Prostate gland (tissue), 2 donors: ENCODE measurements around the gene BABAM2. TPM values are rescaled to one million over a fixed set of nuclear protein-coding genes. Genes with fewer than 3 reads are reported as not detected.

Experiments used
- DNase-seq: peaks from one replicate; pipeline ENCODE4 v3.0.0-alpha.2; 2019; ENCODE audit warnings: low spot score
- H3K27ac ChIP-seq, 2 donors: fragments of 200-600 bp; sonication (generic); 2 replicates each; pipeline ENCODE4 v1.5.1; 2017 to 2019
- H3K27me3 ChIP-seq: fragments of 200-600 bp; sonication (generic); replicated peaks from 2 replicates; pipeline ENCODE4 v1.5.1; 2019; ENCODE audit not compliant: insufficient read depth
- H3K36me3 ChIP-seq, 2 donors: fragments of 200-600 bp; sonication (generic); 1 replicate in 1 of 2; 2 replicates in 1 of 2; pipeline versions ENCODE4 v1.5.1 to v1.8.1; 2017 to 2019
- H3K4me1 ChIP-seq: fragments of 200-600 bp; sonication (generic); replicated peaks from 2 replicates; pipeline ENCODE4 v1.5.1; 2019
- H3K4me3 ChIP-seq, 2 donors: fragments of 200-600 bp; sonication (generic); 2 replicates each; pipeline ENCODE4 v1.5.1; 2017 to 2019
- H3K9me3 ChIP-seq: fragments of 200-600 bp; sonication (generic); 2 replicates; pipeline ENCODE4 v1.5.1; 2017
- CTCF ChIP-seq, 4 experiments: fragments of 200-600 bp in 2 of 4; fragments of 450-650 bp in 2 of 4; sonication (generic) in 2 of 4; IDR thresholded peaks; 1 replicate in 3 of 4; 2 replicates in 1 of 4; pipeline ENCODE4 v1.5.1; 2016 to 2019; ENCODE audit warnings: antibody characterized with exemption in 4 of 4, mild to moderate bottlenecking in 2 of 4, moderate library complexity in 2 of 4
- POLR2A ChIP-seq: fragments of 450-650 bp; IDR thresholded peaks from one replicate; pipeline ENCODE4 v1.6.1; 2016; ENCODE audit warnings: antibody characterized with exemption, mild to moderate bottlenecking
- POLR2AphosphoS5 ChIP-seq: sonication (generic); formaldehyde crosslinking; IDR thresholded peaks from one replicate; pipeline ENCODE4 v1.6.1; 2017; ENCODE audit warnings: antibody characterized with exemption
- WGBS: methylation state at CpG from one replicate; pipeline ENCODE4 v1.1.5; 2018; 5-methylcytosine and 5-hydroxymethylcytosine counted together
- intact Hi-C: fragments of 100-400 bp; cut with DNase I; formaldehyde crosslinking; loops from one replicate; pipeline ENCODE4 v1.14.2; 2022
- total RNA-seq, 2 donors: library from RNA; depleted of rRNA; stranded (reverse); fragments of >200 nt; gene quantifications; one replicate each; pipeline ENCODE4 v1.1.0, GENCODE V29; 2016

The BABAM2 gene
- total RNA-seq, 2 donors from 2014 or later, result 35.8 to 37.3 TPM

- WGBS, result 74% methylated on average over 1 of the region's 1 CpG
- no peak for DNase-seq
- Histone ChIP-seq H3K9me3 (no peaks in the 10 kb centered on the region), H3K4me1 (no peaks in the 10 kb centered on the region), H3K27ac (no peak overlapping the region), H3K27me3 (no peaks in the 10 kb centered on the region), H3K4me3 (no peak overlapping the region), H3K36me3 (no peaks in the 10 kb centered on the region)
- intact Hi-C loops, result no loop called here
- no peak for TF ChIP-seq CTCF (IDR thresholded peaks at IDR 0.05)
- TF ChIP-seq POLR2A, result no peak
- TF ChIP-seq POLR2AphosphoS5, result no peak
Measured at GRCh38 chr2:27906074-27906473, 15.5 kb downstream of the BABAM2 start.

DNA sequence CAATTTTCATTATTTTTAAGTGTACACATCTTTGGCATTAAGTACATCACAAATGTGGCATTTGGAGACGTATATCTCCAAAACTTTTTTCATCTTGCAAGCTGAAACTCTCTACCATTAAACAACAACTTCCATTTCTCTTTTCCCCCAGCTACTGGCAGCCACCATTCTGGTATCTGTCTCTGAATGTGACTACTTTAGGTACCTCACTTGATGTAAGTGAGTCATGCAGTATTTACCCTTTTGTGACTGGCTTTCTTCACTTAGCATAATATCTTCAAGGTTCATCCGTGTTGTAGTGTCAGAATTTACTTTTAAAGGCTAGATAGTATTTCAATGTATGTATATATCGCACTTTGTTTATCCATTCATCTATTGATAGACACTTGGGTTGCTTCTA lies 17.0 kb downstream of the BABAM2 start:
- Histone ChIP-seq H3K27ac (no peak overlapping the region), H3K4me1 (no peaks in the 10 kb centered on the region), H3K9me3 (no peaks in the 10 kb centered on the region), H3K36me3 (no peaks in the 10 kb centered on the region), H3K4me3 (no peak overlapping the region), H3K27me3 (no peaks in the 10 kb centered on the region)
- DNase-seq, result no peak
- no peak for TF ChIP-seq POLR2A
- TF ChIP-seq CTCF (IDR thresholded peaks at IDR 0.05), result no peak
- no peak for TF ChIP-seq POLR2AphosphoS5
- intact Hi-C loops, result no loop called here
- 64% methylated on average over 3 of the region's 3 CpGs for WGBS

DNA sequence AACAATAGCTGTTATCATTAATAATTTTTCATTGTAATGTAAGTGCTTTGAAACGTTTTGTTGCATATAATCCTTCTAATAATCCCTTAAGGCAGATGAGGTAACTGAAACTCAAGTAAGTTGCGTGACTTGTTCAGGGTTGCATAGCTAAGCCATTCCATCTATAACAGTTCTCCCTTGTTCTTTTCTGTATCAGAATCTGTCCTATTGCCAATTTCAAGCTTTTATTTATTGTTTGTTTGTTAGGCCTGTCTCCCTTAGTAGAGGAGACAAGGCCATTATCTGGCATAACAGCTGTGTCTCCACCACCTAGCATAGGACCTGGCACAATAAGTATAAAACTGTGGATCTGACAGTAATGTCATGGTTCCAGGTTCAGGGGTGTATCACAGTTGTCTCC lies 19.4 kb downstream of the BABAM2 start:
- H3K36me3 ChIP-seq, result no peaks in the 10 kb centered on the region
- no peaks in the 10 kb centered on the region for H3K4me1 ChIP-seq
- intact Hi-C loops, result loop anchor here (10.0 kb wide), 1 partner anchor 485 kb away; the partner anchor contains the start of gene FOSL2
- TF ChIP-seq POLR2AphosphoS5 (no peak), POLR2A (no peak), CTCF (IDR thresholded peaks at IDR 0.05) (no peak)
- no peaks in the 10 kb centered on the region for H3K9me3 ChIP-seq
- no peak overlapping the region for H3K27ac ChIP-seq
- 63% methylated on average over 2 of the region's 2 CpGs for WGBS
- no peak overlapping the region for H3K4me3 ChIP-seq
- DNase-seq, result no peak
- no peaks in the 10 kb centered on the region for H3K27me3 ChIP-seq

- intact Hi-C loops, result loop anchor here (10.0 kb wide), 1 partner anchor 483 kb away; the partner anchor contains the start of gene FOSL2
- no peaks in the 10 kb centered on the region for H3K36me3 ChIP-seq
- WGBS, result 96% methylated on average over 2 of the region's 2 CpGs
- H3K27me3 ChIP-seq, result no peaks in the 10 kb centered on the region
- no peaks in the 10 kb centered on the region for H3K9me3 ChIP-seq
- TF ChIP-seq POLR2AphosphoS5 (no peak), POLR2A (no peak), CTCF (IDR thresholded peaks at IDR 0.05) (no peak)
- H3K4me1 ChIP-seq, result peaks cover 7% of the 10 kb centered on the region
- no peak overlapping the region for H3K4me3 ChIP-seq
- DNase-seq, result no peak
- no peak overlapping the region for H3K27ac ChIP-seq
Measured at GRCh38 chr2:27911458-27912210, 21.1 kb downstream of the BABAM2 start.

GRCh38 chr2:27912512-27912911 lies 22.0 kb downstream of the BABAM2 start:
- H3K4me3 ChIP-seq, result no peak overlapping the region
- no peak overlapping the region for H3K27ac ChIP-seq
- TF ChIP-seq CTCF (IDR thresholded peaks at IDR 0.05) (no peak), POLR2A (no peak), POLR2AphosphoS5 (no peak)
- no peaks in the 10 kb centered on the region for H3K9me3 ChIP-seq
- DNase-seq, result no peak
- intact Hi-C loops, result loop anchor here (10.0 kb wide), 1 partner anchor 482 kb away; the partner anchor contains the start of gene FOSL2
- no peaks in the 10 kb centered on the region for H3K36me3 ChIP-seq
- H3K27me3 ChIP-seq, result no peaks in the 10 kb centered on the region
- WGBS, result 98% methylated on average over 2 of the region's 2 CpGs
- peaks cover 7% of the 10 kb centered on the region for H3K4me1 ChIP-seq
